ENCODE data around the gene GSS.
"Not testable (repeated sequence)": the region's sequence is repeated elsewhere in the genome, so short reads cannot be mapped to it uniquely, and the experiment has no call there.

The GSS gene

GRCh38 chr20:34896086-34896621 lies 59.5 kb downstream of the GSS start:
- no peak for DNase-seq

DNA sequence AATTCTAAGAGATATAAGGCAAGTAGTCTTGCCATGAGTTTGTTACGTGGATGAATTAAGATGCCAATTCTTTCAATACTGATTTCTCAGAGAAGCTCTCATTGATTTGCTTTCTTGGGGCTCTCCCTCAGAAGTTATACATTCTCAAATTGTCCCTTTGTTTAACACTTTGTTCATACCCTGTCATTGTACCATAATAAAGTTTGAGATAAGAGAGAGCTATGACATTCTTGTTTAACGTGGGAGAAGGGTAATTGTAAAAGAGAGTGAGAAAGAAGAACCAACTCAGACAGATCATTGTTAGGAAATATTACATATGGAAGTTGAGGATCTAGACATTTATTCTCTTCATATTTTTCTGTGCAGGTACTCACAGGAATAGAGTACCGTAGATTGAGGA lies 60.1 kb downstream of the GSS start:
- DNase-seq, result no peak

- DNase-seq, result no peak
Measured at GRCh38 chr20:34894723-34895122, 60.9 kb downstream of the GSS start.

- DNase-seq, result no peak
Measured at GRCh38 chr20:34892671-34893070, 62.9 kb downstream of the GSS start.

DNA sequence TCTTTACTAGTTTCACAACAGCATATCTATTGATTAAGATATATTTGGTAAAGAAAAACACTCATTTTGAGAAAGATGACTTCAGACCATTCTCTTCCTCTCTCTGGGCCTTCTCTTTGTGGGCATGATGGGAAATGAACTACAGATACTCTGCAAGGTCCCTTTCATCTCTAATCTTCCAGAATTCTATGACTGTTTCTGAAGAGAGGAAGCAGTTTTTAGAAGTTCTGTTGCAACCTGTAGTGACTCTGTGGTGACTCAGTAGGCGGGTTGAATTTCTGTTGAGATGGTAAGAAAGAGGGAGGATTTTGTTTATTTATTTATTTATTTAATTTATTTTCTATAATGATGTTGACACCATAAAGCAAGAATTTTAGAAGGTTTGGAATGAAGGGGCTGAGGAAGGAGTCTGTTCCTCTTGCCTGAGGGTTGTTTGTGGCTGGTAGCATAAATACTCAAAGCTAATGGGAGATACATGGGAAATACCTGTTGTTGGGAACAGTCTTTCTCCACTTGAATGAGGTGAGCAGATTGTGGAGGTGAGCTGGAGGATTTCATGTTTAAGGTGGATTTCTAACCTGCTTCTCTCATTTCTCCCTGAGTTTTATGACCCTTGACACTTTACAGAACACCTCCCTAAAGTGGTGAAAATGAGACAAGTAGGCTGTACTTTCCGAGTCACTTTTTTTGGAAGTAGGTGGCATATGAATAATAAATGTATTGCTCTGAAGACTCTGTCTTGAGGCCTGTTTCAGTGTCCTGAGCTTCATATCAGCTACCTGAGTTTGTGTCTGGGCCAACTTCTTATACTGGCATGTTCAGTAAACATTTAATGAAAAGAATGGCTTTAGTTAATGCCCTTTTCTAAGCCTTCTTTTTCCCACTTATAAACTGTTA lies 64.2 kb downstream of the GSS start:
- DNase-seq, result no peak

- no peak for DNase-seq
Measured at GRCh38 chr20:34888468-34888867, 67.1 kb downstream of the GSS start.

DNA sequence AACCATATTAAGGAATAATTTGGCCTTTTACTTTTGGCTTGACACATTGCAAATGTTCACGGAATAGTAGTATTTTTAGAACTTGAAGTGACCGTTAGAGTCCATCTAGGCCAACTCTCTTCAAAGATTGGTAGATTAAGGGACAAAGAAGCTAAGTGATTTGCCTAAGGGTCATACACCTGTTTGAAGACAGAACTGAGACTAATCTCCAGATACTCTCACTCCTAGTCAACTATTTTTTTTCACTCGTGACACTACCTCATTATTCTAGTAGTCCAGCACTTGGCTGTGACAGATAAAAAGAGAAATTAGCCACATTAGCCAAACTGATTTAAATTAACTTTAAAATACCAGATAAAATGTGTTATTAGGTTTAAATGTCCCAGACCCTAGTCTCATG lies 68.6 kb downstream of the GSS start:
- DNase-seq, result no peak

GRCh38 chr20:34886122-34886521 lies 69.5 kb downstream of the GSS start:
- DNase-seq, result no peak

DNA sequence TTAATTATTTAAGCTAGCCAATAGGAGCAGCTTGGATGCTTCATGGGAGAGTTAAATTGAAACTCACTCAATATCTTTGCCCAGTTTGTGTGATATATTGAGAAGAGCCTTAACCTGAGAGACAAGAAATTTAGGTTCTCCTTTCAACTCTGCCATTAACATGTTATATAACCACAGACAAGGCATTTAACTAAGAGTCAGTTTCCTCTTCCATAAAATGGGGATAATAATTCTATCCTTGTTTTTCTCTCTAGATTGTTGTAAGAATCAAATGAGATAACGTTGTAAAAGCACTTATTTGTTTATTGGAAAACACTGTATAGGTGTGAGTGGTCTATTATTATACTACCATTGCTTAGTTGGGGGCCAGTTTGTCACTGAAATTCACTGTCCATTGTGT lies 71.3 kb downstream of the GSS start:
- no peak for DNase-seq

DNA sequence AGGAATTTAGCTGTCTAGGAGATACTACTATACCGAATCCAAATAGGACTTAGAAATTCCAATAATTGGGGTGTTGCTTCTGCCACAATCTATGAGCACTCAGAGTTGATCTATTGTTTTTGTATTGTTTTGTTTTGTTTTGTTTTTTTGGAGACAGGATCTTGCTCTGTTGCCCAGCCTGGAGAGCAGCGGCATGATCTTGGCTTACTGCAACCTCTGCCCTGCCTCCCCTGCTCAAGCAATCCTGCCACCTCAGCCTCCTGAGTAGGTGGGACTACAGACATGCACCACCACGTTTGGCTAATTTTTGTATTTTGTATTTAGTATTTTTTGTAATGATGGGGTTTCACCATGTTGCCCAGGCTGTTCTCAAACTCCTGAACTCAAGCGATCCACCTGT lies 71.8 kb downstream of the GSS start:
- no peak for DNase-seq

- DNase-seq, result no peak
Measured at GRCh38 chr20:34883087-34883688, 72.4 kb downstream of the GSS start.

- no peak for DNase-seq
Measured at GRCh38 chr20:34881689-34882088, 73.9 kb downstream of the GSS start.

DNA sequence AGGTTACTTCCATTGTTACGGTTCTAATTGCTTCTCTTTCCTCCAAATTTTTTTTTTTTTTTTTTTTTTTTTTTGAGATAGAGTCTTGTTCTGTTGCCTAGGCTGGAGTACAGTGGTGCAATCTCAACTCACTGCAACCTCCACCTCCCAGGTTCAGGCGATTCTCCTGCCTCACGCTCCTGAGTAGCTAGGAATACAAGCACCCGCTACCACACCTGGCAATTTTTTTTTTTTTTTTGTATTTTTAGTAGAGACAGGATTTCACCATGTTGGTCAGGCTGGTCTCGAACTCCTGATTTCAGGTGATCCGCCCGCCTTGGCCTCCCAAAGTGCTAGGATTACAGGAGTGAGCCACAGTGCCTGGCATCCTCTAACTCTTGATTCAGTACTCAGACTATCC lies 74.6 kb downstream of the GSS start:
- DNase-seq, result not testable (repeated sequence)

DNA sequence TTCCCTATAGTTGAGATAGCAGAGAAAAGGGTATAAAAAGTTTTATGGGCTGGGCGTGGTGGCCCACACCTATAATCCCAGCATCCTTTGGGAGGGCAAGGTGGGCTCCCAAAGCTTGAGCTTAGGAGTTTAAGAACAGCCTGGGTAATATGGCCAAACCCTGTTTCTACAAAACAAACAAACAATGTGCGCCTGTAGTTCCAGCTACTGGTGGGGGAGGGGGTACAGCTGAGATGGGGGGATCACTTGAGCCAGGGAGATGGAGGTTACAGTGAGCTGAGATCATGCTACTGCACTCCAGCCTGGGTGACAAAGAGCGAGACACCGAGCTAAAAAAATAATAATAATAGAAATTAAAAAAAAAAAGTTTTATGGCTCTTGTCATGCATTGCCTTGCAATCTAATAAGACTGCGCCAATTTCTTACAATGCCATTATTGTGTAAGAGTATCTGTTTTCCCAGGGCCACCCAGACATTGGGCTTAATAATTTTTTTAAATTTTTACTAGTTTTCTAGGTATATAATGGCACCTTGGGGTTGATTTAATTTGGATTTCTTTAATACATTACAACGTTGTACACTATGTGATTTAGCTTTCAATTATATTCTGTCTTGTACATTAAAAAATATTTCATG lies 75.3 kb downstream of the GSS start:
- no peak for DNase-seq
